Adrenal gland (tissue), 5 donors: ENCODE data around the gene TRPM5.

Experiments used
- POLR2A ChIP-seq, 2 donors: fragments of 450-650 bp; IDR thresholded peaks; one replicate each; pipeline ENCODE4 v1.6.1; 2017; ENCODE audit warnings: antibody characterized with exemption in 2 of 2, mild to moderate bottlenecking in 2 of 2, moderate library complexity in 1 of 2
- TF ChIP-seq, protein P1 (sequence below), 6 experiments: fragments of 450-650 bp in 4 of 6; fragments of 200-600 bp in 2 of 6; sonication (generic) in 1 of 6; IDR thresholded peaks; 1 replicate in 5 of 6; 2 replicates in 1 of 6; pipeline versions ENCODE4 v1.5.1 to v1.8.0; 2016 to 2021; ENCODE audit warnings: antibody characterized with exemption in 6 of 6, mild to moderate bottlenecking in 2 of 6, moderate library complexity in 1 of 6
- donor health status: DM: no; HTN: no; CAD: no.

- TF ChIP-seq, protein P1, sequence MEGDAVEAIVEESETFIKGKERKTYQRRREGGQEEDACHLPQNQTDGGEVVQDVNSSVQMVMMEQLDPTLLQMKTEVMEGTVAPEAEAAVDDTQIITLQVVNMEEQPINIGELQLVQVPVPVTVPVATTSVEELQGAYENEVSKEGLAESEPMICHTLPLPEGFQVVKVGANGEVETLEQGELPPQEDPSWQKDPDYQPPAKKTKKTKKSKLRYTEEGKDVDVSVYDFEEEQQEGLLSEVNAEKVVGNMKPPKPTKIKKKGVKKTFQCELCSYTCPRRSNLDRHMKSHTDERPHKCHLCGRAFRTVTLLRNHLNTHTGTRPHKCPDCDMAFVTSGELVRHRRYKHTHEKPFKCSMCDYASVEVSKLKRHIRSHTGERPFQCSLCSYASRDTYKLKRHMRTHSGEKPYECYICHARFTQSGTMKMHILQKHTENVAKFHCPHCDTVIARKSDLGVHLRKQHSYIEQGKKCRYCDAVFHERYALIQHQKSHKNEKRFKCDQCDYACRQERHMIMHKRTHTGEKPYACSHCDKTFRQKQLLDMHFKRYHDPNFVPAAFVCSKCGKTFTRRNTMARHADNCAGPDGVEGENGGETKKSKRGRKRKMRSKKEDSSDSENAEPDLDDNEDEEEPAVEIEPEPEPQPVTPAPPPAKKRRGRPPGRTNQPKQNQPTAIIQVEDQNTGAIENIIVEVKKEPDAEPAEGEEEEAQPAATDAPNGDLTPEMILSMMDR (IDR thresholded peaks at IDR 0.05): no peak
- TF ChIP-seq POLR2A (IDR thresholded peaks at IDR 0.05): no peak
Observed at GRCh38 chr11:2409126-2409525, 35.2 kb downstream of the TRPM5 start.
